GM18868 (cell line): ENCODE data around the gene LAYN.

Experiments used
- ATAC-seq: cut with Tn5 transposase; IDR thresholded peaks from one replicate; pipeline ENCODE4 v1.9.1; 2021; ENCODE audit warnings: mild to moderate bottlenecking, moderate library complexity; ENCODE audit not compliant: unreplicated experiment

Gene LAYN

GRCh38 chr11:111560800-111561199 lies 20.3 kb downstream of the LAYN start:
- ATAC-seq, result no peak

GRCh38 chr11:111561306-111561705 lies 20.8 kb downstream of the LAYN start:
- ATAC-seq, result no peak

DNA sequence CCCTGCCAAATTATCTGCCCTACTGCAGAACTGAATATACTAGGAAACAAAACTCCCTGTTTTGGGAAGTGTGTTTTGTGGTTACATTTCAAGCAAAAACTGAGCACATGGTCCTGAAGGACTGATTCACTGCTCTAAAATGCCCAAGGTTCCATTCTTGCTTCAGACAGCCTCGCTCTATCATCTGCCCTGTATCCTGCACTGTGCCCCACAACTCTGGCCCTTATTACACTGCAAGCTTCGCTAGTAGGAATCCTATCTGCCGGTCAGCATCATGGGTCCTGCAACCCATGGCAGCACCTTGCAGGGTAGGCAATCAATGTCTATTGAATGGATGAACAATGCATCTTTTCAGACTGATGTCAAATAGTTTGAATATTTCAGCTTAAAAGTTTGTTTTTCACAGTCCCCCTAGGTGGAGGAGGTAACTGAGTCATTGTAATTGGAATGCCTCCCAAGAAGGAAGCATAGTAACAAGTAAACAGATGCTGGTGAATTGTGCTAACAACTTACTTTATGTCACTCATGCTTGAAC lies 21.3 kb downstream of the LAYN start:
- ATAC-seq, result no peak

DNA sequence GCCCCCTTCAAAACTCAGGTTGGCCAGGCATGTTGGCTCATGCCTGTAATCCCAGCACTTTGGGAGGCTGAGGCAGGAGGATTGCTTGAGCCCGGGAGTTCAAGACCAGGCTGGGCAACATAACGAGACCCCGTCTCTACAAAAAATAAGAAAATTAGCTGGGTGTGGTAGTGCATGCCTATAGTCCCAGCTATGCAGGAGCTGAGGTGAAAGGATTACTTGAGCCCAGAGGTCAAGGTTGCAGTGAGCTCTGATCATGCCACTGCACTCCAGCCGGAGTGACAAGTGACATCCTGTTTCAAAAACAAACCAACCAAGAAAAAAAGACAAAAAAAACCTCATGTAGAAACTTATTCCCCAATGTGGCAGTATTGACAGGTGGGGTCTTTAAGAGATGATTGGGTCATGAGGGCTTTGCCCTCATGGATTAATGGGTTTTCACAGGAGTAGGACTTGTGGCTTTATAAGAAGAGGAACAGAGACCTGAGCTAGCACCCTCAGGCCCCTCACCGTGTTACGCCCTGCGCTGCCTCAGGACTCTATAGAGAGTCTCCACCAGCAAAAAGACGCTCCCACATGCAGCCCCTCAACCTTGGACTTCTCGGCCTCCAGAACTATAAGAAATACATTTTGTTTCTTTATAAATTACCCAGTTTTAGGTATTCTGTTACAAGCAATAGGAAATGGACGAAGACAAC lies 22.3 kb downstream of the LAYN start:
- no peak for ATAC-seq

DNA sequence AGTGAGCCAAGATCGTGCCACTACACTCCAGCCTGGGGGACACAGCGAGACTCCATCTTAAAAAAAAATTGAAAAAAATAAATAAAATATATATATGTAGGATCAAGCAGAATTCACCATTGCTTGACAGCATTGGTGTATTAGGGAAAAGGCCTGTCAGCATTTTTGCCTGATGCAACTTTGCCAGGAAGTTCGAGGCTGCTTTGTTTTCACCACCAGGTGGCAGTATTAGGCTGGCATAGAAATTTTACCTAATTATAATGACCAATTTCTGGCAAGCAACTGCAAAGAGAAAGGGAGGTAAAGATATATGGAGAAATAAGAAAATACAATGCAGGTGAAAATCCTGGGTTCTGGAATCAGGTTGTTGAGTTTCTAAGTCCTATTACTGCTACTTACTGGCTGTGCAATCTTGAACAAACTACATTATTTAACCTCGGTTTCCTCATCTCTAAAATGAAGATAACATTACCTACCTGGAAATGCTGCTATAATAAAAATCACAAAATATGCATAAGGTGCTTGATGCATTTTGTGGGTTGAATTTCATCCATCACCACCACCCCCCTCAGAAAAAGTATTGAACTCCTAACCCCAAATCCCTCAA lies 24.7 kb downstream of the LAYN start:
- ATAC-seq, result no peak

DNA sequence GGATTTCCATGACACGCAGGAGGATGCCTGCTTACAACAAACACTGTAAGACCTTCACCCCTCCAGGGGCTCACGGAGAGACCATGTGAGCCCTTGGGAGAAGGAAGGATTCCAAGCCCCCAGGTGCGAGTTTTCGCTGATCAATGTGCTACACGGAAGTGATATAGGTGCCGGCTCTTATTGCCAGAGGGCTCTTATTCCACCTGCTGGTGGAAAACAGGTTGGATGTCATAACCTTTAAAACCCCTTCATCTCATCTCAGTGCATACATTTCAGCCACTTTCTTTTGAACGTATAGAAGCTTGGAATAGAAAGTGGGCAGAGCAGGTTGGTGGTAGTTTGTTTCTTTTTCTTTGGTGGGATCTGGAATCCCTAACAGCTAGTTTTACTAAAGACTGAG lies 25.8 kb downstream of the LAYN start:
- ATAC-seq, result no peak

DNA sequence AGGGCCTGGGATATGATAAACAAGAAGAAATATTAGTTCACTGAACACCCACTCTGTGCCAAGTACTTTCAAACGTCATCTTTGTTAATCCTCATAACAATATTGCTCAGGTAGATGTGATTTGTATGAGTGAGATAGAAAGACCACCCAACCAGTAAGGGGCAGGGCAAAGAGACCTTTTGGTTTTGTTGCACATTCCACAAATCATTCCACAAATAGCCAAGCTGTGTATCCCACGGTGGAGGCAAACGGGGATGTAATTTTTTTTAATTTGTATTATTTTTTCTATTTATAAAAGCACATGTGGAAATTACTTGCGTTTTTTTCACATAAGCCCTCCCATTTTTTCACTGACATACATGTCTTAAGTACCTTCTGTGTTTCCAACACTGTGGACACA lies 29.0 kb downstream of the LAYN start:
- no peak for ATAC-seq

DNA sequence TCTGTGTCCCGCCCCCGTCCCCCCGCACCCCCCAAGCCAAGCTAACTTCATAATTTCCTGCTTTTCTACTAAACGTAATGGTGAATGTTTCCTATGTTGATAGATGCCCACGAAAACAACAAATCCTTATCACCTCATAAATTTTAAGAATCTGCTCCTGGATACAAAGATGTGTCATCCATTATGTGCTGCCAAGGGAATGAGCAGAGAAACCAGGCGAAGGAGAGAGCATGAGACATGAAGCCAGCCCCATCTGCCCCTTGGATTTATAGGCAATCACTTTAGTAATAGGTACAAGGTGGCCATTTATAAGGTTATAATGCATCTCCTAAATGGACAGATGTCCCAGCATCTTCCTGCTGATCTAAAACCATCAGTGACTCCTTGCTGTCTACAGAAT lies 30.3 kb downstream of the LAYN start:
- ATAC-seq, result no peak

- no peak for ATAC-seq
These were observed 31.4 kb downstream of the LAYN start for GRCh38 chr11:111571829-111572501.

DNA sequence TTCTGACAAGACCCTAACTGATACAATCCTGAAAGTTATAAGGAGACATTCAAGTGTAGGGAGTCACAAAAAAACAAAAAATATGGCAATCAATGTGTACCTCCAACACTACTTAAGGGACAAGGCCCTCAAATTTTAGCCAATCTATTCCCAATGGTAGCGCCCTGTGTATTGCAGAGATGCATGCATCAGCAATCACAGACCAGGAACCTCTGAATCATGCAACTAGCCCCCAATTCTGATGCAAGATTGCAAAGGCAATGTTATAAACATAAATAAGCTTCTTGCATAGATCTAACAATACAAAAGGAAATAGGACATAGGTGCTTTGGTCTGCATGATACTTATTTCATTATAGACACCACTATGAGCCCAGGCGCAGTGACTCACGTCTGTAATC lies 32.1 kb downstream of the LAYN start:
- no peak for ATAC-seq

DNA sequence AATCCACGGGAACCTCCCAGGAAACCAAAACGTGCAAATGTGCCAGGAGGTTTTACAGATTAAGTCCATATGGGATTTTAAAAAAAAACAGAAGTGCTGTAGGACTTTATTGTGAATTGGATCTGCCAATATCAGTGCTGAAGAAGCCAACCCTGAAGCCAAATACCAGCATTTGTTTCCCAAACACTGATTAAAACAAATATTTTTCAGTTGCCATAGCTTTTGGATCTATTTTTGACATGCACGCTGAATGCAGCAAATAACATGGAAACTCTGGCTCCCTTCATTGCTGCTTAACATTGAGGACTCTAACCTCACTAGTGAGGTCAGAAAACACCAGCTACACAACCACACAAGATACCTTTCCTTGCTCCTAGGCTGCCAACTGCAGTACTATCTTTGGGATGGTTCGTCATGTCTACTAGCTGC lies 33.3 kb downstream of the LAYN start:
- ATAC-seq, result no peak

- ATAC-seq, result no peak
These were observed 34.1 kb downstream of the LAYN start for GRCh38 chr11:111574373-111575225.

GRCh38 chr11:111575740-111576139 lies 35.2 kb downstream of the LAYN start:
- ATAC-seq, result no peak

DNA sequence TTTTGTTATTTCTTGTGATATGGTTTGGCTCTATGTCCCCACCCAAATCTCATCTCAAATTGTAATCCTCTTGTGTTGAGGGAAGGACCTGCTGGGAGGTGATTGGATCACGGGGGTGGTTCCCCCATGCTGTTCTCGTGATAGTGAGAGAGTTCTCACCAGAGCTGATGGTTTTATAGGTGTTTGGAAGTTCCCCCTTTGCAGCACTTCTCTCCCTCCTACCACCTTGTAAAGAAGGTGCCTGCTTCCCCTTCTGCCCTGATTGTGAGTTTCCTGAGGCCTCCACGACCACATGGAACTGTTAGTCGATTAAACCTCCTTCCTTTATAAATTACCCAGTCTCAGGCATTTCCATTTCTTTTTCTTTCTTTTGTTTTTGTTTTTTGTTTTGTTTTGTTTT lies 37.3 kb downstream of the LAYN start:
- no peak for ATAC-seq

DNA sequence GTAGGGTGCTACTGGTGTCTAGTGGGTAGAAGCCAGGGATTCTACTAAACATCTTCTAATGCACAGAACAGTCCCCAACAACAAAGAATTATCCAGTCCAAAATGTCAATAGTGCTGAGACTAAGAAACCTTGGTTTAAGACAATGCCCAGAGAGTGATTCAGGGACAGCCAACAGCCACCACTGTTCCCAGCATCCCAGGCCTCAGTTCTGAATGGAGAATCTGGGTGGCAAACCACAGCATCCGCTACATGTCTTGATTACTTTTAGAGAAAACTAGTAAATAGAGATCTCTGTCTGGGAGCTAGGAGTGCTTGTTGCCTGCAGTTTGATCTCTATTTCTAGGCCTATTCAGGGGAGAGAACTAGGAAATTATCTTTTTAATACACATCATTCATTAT lies 40.8 kb downstream of the LAYN start:
- no peak for ATAC-seq

DNA sequence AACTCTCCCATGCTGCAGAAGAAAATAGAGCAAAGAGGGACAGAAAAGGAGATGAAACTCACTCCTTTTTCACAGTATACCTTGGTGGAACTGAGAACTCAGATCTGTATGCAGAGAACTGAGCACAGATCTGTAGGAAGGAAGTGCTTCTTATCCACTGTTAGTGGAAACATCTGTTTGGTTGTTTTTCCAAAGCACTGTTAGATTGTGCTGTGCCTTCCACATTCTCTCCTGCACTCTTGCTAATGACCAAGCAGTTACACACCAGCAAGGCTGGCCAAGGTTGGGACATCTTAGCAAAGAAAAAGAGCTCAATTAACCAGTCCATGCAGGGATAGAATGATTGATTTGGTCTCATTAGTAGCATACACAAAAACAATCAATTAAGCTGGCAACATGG lies 41.6 kb downstream of the LAYN start:
- no peak for ATAC-seq

GRCh38 chr11:111582881-111583280 lies 42.4 kb downstream of the LAYN start:
- no peak for ATAC-seq

DNA sequence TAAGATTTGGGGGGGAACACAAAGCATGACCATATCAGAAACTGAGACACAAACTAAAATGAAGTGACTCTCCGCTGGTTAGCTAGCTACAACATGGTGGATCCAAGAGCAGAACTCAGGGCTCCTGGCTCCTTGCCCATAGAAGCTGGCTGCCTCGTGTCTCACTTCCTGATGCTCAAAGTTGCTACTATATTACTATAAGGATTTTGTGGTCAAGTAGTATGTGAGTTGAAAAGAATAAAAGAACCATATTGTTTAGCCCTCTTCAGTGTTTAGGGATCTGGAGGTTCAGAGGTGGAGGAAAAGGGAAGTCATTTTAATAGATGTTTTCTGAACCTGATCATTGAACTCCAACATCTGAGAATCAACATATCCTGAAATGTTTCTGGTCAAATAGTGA lies 44.9 kb downstream of the LAYN start:
- ATAC-seq, result no peak

DNA sequence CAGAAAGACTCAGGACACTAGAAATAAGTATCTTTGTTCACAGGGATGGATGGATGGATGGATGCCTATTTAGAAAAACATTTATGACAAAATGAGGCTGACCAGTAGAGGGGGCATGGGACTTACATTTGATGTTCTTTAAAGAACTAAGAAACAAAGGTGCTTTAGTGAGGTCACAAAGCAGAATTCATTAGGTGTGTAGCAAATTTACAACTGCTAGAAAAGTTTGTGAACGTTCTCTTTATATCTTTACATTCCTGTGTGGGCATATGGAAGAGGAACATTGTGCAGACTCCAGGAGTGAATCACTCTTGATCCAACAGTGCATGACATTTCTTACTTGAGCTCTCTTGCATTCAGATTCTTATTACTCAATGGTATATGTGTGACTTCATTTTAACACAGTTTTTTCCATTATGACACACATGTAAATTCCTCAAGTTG lies 45.9 kb downstream of the LAYN start:
- no peak for ATAC-seq

GRCh38 chr11:111589114-111589513 lies 48.6 kb downstream of the LAYN start:
- ATAC-seq, result no peak

GRCh38 chr11:111589886-111590499 lies 49.5 kb downstream of the LAYN start:
- ATAC-seq, result no peak
